GM23338 (cell line): ENCODE measurements around the gene IRF2BP2.

ENCODE experiments used
- CREB1 ChIP-seq: fragments of 250-450 bp; sonication (Bioruptor Pico); IDR thresholded peaks from 2 replicates; pipeline ENCODE4 v1.5.0; 2020; ENCODE audit warnings: low read depth, mild to moderate bottlenecking, moderate library complexity
- EZH2 ChIP-seq: fragments of 200-600 bp; sonication (generic); IDR thresholded peaks from one replicate; pipeline ENCODE4 v1.8.0; 2017; ENCODE audit warnings: antibody characterized with exemption, mild to moderate bottlenecking, low read depth; ENCODE audit not compliant: unreplicated experiment
- EZH2phosphoT487 ChIP-seq: fragments of 200-600 bp; sonication (generic); IDR thresholded peaks from one replicate; pipeline ENCODE4 v1.8.1; 2018; ENCODE audit warnings: antibody characterized with exemption; ENCODE audit not compliant: unreplicated experiment
- JUNB ChIP-seq: IDR thresholded peaks from one replicate; pipeline ENCODE4 v1.6.1; 2016; ENCODE audit warnings: antibody characterized with exemption; ENCODE audit not compliant: unreplicated experiment
- NANOG ChIP-seq: IDR thresholded peaks from 2 replicates; pipeline ENCODE4 v1.6.1; 2016; ENCODE audit warnings: antibody characterized with exemption, borderline replicate concordance
- POLR2AphosphoS5 ChIP-seq: IDR thresholded peaks from 2 replicates; pipeline ENCODE4 v1.6.1; 2016; ENCODE audit warnings: antibody characterized with exemption, low read depth
- STAT1 ChIP-seq: IDR thresholded peaks from one replicate; pipeline ENCODE4 v1.6.1; 2016; ENCODE audit warnings: antibody characterized with exemption; ENCODE audit not compliant: unreplicated experiment
- ZNF114 ChIP-seq: fragments of 250-450 bp; sonication (Bioruptor Pico); IDR thresholded peaks from 2 replicates; pipeline ENCODE4 v1.5.0; 2020; ENCODE audit warnings: mild to moderate bottlenecking, moderate library complexity
- TF ChIP-seq, protein P1 (sequence below), 2 experiments: fragments of 200-600 bp in 1 of 2; sonication (generic) in 1 of 2; conservative IDR thresholded peaks; 2 replicates each; pipeline versions ENCODE4 v1.5.1 to v1.6.1; 2016 to 2017; ENCODE audit warnings: antibody characterized with exemption in 2 of 2, low read depth in 2 of 2, mild to moderate bottlenecking in 2 of 2, moderate library complexity in 1 of 2
- TF ChIP-seq, protein P2 (sequence below): IDR thresholded peaks from one replicate; pipeline ENCODE4 v1.6.1; 2018; ENCODE audit warnings: antibody characterized with exemption; ENCODE audit not compliant: unreplicated experiment

DNA sequence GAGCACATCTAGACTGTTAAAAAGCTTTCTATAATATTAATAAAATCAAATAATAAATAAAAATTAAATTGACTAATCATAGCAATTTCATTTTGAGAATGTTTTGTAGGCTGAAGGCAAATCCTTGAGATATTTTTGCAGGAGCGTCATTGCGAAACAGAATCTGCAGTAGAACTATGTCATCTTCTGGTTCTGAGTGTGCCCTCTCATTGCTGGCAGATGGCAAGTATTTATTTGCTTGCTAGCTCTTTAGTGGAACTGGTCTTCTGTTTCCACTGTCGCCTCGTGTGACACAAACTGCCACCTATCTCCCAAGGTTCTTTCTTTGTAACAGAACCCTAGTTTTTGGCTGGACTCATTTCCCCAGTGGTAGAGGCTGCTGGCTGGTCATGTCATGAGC lies 19.0 kb upstream of the IRF2BP2 start:
- TF ChIP-seq, protein P1, sequence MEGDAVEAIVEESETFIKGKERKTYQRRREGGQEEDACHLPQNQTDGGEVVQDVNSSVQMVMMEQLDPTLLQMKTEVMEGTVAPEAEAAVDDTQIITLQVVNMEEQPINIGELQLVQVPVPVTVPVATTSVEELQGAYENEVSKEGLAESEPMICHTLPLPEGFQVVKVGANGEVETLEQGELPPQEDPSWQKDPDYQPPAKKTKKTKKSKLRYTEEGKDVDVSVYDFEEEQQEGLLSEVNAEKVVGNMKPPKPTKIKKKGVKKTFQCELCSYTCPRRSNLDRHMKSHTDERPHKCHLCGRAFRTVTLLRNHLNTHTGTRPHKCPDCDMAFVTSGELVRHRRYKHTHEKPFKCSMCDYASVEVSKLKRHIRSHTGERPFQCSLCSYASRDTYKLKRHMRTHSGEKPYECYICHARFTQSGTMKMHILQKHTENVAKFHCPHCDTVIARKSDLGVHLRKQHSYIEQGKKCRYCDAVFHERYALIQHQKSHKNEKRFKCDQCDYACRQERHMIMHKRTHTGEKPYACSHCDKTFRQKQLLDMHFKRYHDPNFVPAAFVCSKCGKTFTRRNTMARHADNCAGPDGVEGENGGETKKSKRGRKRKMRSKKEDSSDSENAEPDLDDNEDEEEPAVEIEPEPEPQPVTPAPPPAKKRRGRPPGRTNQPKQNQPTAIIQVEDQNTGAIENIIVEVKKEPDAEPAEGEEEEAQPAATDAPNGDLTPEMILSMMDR (conservative IDR thresholded peaks at IDR 0.05; ENCODE audit: low read depth in 2 of 2): no peak
- no peak for TF ChIP-seq POLR2AphosphoS5
- no peak for TF ChIP-seq STAT1
- TF ChIP-seq, protein P2, sequence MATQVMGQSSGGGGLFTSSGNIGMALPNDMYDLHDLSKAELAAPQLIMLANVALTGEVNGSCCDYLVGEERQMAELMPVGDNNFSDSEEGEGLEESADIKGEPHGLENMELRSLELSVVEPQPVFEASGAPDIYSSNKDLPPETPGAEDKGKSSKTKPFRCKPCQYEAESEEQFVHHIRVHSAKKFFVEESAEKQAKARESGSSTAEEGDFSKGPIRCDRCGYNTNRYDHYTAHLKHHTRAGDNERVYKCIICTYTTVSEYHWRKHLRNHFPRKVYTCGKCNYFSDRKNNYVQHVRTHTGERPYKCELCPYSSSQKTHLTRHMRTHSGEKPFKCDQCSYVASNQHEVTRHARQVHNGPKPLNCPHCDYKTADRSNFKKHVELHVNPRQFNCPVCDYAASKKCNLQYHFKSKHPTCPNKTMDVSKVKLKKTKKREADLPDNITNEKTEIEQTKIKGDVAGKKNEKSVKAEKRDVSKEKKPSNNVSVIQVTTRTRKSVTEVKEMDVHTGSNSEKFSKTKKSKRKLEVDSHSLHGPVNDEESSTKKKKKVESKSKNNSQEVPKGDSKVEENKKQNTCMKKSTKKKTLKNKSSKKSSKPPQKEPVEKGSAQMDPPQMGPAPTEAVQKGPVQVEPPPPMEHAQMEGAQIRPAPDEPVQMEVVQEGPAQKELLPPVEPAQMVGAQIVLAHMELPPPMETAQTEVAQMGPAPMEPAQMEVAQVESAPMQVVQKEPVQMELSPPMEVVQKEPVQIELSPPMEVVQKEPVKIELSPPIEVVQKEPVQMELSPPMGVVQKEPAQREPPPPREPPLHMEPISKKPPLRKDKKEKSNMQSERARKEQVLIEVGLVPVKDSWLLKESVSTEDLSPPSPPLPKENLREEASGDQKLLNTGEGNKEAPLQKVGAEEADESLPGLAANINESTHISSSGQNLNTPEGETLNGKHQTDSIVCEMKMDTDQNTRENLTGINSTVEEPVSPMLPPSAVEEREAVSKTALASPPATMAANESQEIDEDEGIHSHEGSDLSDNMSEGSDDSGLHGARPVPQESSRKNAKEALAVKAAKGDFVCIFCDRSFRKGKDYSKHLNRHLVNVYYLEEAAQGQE: no peak
- TF ChIP-seq EZH2phosphoT487: no peak
- no peak for TF ChIP-seq CREB1 (CRISPR knock-in tag)
- no peak for TF ChIP-seq JUNB
- TF ChIP-seq EZH2: no peak
- no peak for TF ChIP-seq NANOG
- no peak for TF ChIP-seq ZNF114
